WI38 (cell line): Measurements from ENCODE around the gene PTPN18.
"Not testable (repeated sequence)": the region's sequence is repeated elsewhere in the genome, so short reads cannot be mapped to it uniquely, and the experiment has no call there.

Experiments used
- H3K4me3 ChIP-seq: 2 replicates; pipeline ENCODE4 v1.5.1; 2011; ENCODE audit warnings: low read depth, mild to moderate bottlenecking, control low read depth, low read length
- CTCF ChIP-seq: IDR thresholded peaks from 2 replicates; pipeline ENCODE4 v1.5.1; 2012; ENCODE audit warnings: low read depth, mild to moderate bottlenecking, control low read depth, low read length

PTPN18 gene

GRCh38 chr2:130391872-130392670 is 36.2 kb downstream of the PTPN18 start:
- H3K4me3 ChIP-seq = peak overlapping the region; percentile 71
- TF ChIP-seq CTCF = no peak

GRCh38 chr2:130393318-130393910 is 37.6 kb downstream of the PTPN18 start:
- H3K4me3 ChIP-seq = no peak overlapping the region
- no peak for TF ChIP-seq CTCF

GRCh38 chr2:130406280-130406679 is 50.4 kb downstream of the PTPN18 start:
- not testable (repeated sequence) for H3K4me3 ChIP-seq

- H3K4me3 ChIP-seq = not testable (repeated sequence)
Measured at GRCh38 chr2:130416693-130417092, 60.8 kb downstream of the PTPN18 start.

- not testable (repeated sequence) for H3K4me3 ChIP-seq
Measured at GRCh38 chr2:130418845-130419244, 63.0 kb downstream of the PTPN18 start.
